Inferior parietal cortex (tissue), 1 donor: ENCODE data around the gene TNS3.

Experiments
- DNase-seq: peaks from one replicate; pipeline ENCODE4 v3.0.0-alpha.2; 2016; ENCODE audit errors: extremely low spot score

The TNS3 gene

GRCh38 chr7:47303695-47304453, 278.0 kb downstream of the TNS3 start:
- DNase-seq: no peak

DNA sequence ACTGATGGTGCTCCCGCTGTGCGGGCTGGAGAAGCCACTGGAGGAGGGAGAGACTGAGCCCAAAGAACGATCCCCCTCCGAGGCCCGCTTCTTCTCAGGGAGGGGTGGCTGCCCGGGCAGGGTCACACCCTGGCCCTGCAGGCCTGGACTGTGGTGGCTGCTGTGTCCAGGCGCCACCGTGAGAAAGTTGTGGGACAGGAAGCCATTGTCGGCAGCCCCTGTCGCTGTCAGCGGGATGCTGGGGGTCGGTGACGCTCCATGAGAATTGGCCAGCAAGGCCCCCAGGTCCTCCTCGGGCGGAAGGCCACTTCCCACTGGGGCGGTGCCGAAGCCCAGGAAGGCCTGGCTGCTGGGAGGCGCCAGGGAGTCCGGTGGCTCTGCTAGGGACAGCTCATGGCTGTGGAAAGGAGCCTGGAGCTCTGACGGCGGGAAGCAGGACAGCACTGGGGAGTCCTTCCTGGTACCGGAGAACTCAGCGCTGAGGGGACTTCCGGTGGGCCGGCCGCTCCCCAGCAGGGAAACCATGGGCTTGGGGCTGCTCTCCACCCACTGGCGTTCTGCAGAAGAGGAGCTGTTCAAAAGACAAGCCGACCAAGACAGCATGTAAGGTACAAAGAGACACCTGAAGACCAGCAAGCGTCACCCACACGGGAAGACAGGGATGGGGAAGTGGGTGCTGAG, 278.8 kb downstream of the TNS3 start:
- DNase-seq: no peak

DNA sequence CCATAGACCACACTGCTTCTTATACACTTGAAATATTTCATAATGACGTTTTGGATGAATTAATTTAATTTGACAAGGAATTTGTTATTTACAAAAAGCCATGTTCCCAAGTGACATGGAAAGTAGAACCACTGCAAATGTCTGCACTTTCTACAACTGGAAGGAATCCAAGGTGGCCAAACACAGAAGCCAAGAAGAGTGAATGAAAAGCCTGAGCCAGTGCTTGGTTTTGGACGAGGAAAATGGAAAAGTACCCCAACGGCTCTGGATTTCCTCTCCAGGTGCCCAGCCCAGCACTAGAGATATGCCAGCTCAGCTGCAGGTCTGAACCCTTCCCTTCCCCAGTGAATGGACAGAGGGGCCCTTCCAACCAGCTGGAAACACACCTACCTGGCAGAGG, 279.4 kb downstream of the TNS3 start:
- DNase-seq: no peak

GRCh38 chr7:47301657-47302295, 280.1 kb downstream of the TNS3 start:
- DNase-seq: no peak

DNA sequence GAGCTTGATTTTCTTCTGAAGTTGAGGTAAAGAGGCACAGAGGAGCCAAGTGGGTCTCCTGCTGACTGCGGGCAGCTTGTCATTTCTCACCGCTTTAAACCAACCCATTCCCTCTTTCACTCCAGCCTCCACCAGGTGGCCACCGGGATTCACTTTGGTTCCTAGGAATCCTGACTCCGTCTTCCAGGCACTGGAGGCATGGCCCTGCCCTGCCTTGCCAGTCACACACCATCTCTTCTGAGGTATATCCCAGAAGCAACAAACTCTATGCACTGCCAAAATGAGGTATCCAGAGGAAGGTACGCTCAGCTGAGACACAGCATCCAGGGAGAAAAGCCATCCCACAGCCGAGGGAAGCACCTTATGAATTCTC, 280.8 kb downstream of the TNS3 start:
- DNase-seq: peak; percentile 11

DNA sequence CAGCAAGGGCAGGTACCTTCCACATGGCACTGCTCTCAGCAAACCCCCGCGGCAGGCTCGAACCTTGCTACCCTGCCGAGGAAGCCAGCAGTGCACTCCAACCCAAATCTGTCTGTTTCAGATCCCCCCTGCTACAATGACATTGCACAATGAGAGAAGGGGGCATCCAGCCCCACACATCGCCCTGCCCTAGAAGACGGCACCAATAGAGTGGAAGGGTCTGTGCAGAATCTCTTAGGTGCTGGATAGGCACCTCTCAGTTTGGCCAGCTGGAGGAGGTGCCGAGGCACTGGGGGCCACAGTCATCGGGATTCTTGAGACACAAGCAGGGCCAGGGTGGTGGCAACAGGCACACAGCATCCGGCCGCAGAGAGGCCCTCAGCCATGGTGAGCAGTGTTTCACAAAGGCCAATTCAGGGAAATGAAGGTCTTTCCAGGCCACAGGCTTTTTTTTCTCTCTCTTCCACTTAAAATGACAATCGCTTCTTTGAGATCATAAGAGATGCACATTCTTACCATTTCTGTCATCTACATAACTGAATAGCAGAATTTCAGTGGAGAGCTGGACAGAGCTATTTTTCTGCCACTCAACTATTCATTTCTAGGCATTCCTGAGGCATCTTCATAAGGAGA, 281.3 kb downstream of the TNS3 start:
- DNase-seq: no peak

- DNase-seq: no peak
Measured at GRCh38 chr7:47299496-47299895, 282.4 kb downstream of the TNS3 start.

- DNase-seq: no peak
Measured at GRCh38 chr7:47298636-47299035, 283.3 kb downstream of the TNS3 start.

- no peak for DNase-seq
Measured at GRCh38 chr7:47297120-47297519, 284.8 kb downstream of the TNS3 start.

DNA sequence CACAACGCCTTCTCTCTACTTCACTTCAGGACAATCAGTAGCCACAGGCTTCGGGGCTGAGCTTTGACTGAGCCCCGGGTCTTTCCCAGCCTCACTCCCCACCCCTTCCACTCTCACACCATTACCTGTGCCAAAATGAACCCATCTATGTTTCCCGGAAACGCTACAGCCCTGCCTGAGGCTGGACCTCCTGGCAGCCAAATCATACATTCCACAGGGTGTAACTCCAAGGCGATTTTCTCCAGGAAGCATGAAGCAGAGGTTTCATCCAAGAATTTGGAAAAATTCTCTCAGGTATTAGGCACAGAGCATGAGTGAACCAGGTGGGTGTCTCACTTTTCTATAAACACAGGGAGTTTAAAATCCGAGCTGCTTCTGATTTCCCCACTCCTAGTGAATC, 286.3 kb downstream of the TNS3 start:
- no peak for DNase-seq

DNA sequence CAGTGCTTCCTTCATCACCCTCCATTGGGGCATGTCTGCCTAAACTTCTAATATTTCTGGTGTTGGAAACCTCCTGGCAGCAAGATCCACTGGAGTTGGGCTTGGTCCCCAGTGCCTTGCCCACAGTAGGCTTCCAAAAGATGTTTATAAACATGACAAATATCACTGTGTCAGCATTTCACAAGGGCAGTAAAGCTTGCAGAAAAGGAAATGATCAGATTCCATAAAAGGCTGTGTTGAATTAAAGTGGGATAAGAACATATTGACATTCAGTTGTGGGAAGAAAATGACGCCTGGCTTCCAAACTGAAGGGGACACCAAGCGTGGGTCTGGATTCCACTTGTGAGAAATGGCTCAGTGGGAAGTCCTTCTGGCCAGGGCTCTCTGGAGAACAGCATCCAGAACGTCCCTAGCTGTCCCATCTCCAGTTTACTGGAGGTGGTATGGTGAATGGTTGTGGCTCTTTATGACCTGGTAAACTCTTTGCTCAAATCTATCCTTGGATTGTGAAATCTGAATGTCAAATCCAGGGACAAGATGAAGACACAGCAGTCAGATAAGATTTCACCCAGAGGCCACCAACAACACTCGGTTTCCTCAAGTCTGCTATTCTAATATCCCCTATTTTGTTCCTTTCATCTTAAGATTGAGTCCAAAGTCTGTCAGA, 287.2 kb downstream of the TNS3 start:
- no peak for DNase-seq

GRCh38 chr7:47293884-47294555, 287.9 kb downstream of the TNS3 start:
- no peak for DNase-seq

GRCh38 chr7:47292832-47293309, 289.0 kb downstream of the TNS3 start:
- DNase-seq: no peak

DNA sequence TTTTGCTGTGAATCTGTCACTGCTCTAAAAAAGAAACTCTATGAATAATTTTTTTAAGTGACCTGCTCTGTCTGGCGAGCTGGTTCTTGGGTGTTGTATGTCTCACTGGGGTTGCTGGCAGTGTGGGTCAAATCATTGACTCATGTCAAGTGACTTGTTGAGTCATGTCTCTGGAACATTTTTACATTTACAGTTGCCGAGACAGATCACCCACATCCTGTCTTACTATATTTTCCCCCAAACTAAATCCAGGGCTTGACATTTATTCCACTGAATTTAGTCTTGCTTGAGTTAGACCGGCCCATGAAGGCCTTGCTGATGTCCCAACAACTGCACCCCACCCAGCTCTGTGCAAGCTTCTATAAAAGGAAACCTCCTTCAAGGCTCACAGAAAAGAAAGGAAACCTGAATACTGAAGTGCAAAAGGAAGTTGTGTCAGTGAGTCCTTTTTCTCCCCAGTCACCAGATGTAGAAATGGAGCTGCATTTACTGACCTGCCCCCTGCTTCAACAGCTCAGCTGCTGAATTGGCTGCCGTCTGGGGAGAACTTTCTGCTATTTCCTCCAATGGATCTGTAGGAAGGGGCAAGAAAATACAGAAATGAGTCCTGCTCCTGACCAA, 290.3 kb downstream of the TNS3 start:
- no peak for DNase-seq

GRCh38 chr7:47290867-47291266, 291.0 kb downstream of the TNS3 start:
- no peak for DNase-seq

DNA sequence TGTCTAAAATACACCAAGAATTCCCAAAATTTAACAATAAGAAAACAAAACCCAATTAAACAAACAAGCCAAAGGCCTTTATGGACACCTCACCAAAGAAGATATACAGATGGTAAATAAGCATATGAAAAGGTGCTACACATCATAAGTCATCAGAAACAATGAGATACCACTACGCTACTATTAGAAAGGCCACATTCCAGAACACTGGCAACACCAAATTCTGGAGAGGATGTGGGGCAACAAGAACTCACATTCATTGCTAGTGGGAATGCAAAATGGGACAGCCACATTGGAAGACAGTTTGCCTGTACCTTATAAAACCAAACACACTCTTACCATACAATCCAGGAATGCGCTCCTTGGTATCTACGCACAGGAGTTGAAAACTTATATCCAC, 291.4 kb downstream of the TNS3 start:
- no peak for DNase-seq

DNA sequence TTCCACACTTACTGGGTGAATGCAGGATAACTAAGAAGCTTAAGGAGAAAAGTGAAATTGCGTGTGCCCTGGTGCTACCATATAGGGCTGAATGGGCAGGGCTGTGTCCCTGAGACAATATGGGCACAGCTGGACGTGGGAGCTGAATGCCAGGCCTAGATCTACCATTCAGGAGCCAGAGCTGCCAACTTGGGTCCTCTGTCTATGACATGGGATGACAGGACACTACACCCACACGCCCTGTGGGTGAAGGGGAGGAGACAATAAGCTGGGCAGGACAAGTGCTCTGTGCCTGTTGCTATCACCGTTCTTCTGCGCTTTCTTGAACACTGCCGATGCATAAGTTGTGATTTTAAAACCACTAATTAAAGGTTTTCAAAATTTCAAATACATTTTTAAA, 293.9 kb downstream of the TNS3 start:
- DNase-seq: no peak

DNA sequence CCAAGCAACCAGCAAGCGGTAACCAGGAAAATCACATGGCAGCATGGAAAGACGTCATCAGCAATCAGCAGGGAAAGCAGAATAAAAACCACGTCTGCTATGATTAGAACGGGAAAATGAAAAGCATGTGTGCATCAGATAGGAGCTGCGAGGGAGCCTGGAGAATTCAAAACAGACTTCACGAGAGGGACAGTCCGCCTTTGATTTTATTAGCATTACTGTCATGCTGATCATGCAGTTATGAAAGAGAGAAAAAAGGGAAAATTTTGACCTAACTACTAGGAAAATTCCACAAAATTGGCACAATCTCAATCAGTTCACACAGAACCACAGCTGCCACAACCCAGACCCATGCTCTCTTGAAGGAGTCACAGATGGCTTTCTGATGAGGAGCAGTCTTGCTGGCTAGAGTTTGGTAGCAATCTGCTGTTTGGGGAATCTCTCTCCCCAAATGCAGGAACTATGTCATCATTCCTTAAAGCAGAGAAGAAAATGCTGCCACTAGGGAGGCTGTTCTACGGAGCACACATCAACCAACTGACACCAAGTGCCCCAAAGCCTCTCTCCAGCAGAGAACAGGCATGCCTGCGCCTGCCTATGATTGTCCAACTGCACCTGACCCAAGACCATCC, 295.9 kb downstream of the TNS3 start:
- no peak for DNase-seq

DNA sequence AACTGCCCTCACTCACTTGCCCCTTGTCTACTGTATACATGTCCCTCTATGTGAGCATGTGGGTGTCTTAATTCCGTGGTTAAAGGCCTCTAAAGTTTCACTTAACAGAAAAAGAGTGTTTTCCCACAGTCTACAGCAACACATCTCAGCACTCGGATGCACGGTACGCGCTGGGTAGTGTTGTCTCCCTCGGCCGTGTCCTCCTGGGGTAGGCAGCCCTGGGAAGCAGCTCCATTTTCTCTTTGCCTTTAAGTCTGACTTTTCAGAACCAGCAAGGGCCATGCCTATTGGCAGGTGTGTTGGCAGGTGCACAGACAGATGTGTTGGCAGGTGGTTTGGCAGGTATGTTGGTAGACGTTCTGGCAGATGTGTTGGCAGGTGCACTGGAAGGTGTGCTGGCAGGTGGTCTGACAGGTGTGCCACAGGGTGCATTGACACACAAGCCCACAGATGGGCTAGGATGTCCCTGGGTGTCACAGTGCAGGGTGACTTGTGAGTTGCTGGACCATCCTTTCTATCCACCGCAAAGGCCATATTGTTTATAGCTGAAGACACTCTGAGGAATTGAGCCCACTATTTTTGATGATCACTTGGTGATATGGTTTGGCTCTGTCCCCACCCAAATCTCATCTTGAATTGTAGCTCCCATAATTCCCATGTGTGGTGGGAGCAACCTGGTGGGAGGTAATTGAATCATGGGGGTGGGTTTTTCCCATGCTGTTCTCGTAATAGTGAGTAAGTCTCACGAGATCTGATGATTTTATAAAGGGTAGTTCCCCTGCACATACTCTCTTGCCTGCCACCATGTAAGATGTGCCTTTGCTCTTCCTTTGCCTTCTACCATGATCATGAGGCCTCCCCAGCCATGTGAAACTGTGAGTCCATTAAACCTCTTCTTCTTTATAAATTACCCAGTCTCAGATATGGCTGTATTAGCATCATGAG, 296.9 kb downstream of the TNS3 start:
- DNase-seq: no peak
